Activated T-cell treated with anti-CD3 and anti-CD28 coated beads for 4 hours (primary cell): ENCODE data around the gene MSI2.

ENCODE experiments used
- DNase-seq: peaks from one replicate; pipeline ENCODE4 v3.0.0-alpha.2; 2020

Gene MSI2

DNA sequence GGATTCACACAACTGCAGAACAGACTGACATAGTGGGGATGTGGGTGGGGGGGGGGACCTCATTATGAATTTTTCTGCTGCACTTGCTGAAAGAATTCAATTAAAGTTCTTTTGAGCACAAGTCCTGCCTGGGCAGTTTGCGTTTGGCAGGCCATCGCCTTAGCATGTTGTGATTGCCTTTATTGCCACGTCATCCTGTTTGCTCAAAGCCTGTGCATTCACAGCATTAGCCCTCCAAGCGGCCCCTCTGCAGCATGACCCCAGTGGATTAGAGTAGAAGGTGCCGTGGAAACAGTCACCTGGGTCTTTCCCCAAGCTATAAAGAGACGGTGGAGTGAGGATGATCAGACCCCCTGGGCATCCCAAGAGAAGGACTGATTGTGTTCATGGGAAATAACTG, 17.2 kb downstream of the MSI2 start:
- DNase-seq, result no peak

DNA sequence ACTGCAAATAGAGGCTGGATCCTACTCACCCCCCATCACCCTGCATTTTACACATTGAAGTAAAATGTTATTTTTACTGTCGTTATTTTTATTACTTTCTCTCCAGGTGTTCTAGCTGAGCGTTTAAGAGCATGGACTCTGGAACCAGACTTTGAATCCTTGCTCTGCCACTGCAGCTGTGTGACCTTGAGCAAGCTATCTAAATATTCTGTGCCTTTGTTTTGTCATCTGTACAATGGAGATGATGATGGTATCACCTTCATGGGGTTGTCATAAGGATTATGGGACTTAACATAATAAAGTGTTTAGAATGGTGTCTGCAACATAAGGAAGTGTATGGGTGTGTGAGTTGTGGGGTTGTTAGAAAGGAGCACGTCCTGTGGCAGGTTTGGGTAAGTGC, 17.8 kb downstream of the MSI2 start:
- no peak for DNase-seq

DNA sequence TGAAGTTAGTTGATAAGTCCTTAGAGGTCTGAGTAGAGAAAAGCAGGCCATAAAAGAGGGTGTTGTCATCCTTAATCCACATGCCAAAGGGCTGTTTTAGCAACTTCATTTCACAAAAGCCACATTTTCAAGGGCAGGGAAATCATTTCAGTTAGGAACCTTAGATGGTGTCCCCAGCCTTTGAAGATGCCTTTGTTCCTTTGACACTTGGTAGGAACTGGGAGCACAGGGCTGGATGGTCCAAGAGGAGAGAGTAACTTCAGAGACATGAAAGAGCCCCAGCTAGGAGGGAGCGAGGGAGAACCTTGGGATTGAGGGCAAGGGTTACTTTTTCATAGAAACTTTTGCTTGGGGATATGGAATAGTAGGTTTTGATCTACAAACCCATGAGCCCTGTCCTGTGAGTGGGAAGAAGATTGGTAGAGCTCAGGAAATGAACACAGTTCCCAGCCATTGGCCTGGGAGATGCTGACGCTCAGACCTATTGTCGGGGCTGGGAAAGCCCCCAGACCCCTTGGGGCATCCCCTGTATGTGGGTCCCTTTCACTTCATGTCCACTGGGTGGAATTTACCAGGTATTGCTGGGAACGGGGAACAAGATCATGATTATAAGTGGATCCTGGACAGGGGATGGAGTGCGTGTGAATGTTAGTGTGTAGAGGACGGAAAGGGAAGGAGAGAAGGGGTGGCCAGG, 18.9 kb downstream of the MSI2 start:
- DNase-seq, result no peak

DNA sequence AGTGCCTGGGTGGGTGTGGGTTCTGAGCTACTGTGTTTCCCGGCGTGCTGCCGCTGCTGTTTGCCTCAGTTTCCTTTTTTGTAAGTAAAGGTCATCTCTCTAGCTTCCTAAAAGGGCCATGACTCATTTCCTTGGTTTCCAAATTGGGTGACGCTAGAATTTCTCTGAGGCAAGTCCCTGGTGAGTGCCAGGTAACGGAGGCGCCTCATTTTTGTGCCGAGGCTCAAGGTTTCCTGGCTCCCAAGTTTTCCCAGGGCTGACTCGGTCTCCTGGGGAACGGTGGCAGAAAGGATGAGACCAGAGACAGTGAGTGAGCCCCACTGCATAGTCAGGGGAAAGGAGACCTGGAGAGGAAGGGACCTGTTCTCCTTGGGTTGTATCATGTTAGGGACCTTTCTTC, 20.3 kb downstream of the MSI2 start:
- no peak for DNase-seq

DNA sequence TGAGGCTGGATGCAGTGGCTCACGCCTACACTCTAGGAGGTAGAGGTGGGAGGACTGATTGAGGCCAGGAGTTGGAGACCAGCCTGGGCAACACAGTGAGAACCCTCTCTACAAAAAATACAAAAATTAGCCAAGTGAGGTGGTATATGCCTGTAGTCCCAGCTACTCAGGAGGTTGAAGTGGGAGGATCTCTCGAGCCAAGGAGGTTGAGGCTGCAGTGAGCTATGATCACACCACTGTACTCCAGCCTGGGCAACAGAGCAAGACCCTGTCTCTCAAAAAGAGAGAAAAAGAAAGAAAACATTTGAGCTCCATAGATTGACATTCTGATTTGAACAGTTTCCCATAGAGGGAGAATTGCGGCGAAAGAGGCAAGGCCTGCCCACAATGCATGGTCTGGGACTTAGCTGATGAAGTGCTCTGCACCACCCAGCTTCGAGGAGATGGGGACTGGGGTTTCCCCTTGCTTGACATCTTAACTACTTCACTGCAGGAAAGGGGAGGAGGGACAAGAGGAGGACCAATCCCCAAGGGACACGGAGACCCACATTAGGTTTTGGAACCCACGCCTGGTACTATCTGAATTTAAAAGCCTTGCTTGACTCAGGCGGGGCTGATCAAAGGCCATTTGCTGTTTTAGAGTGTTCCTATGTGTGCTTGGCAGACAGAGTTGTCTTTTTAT, 21.7 kb downstream of the MSI2 start:
- no peak for DNase-seq

DNA sequence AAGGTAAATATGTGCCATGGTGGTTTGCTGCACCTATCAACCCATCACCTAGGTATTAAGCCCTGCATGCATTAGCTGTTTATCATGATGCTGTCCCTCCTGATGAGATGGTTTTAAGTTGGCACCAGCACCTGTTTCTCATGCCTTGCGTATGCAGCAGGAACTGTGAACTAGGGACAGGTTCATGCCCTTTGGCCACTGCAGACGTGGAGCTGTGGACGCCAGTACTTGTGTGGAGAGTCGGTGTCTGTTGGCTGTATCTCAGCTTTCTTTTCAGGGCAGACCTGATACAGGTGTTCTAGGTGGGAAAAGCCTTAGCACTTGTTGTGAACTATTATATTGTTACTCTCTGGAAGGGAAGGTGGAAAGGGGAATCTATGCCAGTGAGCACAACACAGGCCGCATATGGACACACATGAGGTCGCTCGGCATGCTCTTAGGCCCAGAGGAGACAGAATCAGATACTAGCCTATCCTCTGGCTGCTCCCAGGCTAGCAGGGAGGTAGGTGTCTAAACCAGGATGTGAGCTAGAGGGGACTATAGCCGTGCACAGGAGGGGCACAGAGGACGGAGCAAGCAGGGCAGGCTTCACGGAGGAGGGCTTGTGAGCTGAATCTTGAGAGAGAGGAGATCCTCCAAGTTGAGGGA, 22.5 kb downstream of the MSI2 start:
- DNase-seq, result no peak

DNA sequence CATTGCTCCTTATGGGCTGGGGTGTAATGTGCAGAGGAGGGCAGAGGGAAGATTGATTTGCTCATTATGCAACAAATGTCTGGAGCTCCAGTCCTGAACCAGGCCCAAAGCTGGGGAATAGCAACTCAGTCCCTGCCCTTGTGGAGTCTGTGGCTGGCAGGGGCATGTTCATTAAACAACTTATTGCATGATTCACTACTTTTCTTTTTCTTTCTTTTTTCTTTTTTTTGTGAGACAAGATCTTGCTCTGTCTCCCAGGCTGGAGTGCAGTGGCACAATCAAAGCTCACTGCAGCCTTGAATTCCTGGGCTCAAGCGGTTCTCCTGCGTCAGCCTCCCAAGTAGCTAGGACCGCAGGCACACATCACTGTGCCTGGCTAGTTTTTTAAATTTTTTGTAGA, 23.1 kb downstream of the MSI2 start:
- DNase-seq, result no peak

DNA sequence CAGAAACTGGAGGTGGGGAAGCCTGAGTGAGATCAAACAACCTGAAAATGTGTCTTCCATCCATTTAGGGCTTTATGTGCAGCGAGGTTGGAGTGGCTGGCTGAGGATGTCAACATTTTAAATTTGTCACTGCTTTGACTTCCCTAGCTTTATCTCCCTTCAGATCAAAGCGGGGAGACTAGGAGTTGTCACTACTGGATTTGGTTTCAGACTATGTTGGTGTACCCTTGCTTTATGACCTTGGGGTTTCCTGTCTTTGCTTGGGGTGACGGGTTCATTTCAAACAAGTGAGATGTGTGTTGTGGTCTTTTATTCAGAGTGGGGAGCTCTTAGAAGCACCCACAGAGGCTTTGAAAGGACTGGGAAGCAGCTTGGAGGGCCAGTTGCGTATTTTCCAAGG, 25.6 kb downstream of the MSI2 start:
- DNase-seq, result no peak

DNA sequence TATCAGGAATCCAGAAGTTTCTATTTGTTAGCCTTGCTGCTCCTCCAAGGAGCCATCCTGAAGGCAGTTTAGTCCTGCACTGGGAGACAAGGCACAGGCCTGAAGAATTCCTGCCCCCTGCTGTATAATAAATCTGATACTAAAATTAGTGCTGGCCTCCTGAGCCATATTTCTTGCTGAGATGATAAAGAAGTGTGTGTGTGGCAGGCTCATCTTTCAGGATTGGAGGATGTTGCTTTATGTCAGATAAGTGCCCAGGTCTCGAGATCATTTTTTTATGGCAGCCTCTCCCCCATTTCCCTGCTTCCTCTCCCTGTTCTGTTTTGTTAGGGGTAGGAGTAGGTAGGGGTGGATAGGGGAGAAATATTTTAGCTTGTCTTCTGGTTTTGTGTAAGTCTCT, 26.0 kb downstream of the MSI2 start:
- DNase-seq, result no peak

DNA sequence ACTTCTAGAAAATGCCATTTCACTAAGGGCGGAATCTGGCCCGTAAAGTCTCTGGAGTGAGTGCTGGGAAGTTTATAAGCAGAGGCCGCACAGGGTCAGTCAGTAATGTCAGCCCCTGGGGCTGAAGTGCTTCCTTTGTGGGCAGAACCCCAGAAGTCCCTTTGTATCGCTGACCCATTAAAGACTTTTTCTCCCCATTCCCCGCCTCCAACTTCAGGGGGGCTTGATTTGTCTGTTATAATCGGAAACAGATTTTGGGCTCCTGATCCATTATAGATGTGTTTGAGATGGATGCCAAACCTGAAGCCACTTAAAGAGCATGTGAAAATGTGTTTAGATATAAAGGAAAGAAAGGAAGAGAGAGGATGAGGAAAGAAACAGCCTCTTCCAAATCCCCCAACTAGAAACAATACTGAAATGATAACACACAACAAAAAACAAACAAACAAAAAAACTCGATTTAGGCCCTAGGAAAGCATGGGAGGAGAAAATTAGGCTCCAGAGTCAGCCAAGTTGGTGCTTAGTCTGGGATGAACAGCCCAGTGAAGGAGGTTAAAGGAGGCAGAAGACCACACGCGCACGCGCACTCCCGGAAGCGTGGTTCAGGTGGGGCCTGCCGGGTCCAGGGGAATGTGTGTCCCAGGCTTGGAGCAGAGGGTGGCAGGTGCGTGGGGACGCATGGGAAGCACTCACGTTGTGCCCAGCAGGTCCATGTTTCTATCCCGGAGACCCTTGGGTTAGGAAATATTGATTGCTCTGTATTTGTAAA, 27.1 kb downstream of the MSI2 start:
- DNase-seq, result no peak

DNA sequence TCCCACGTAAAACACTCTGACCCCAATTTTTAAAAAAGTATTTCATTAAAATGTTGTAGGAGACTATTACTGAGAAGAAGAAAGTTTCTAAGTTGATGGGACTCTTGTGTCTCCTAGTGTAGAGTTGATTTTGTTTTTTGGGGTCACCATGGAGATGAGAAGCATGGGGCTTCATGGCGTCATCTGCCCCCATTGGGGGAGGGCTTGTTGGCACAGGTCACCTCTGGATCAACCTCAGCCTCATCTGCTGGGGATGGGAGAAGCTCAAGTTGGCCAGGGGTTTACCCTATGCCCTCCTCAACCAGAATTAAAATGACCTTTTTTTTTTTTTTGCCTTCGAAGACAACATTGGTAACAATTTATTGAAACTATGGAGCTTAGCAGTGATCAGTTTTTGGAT, 28.3 kb downstream of the MSI2 start:
- DNase-seq, result no peak

DNA sequence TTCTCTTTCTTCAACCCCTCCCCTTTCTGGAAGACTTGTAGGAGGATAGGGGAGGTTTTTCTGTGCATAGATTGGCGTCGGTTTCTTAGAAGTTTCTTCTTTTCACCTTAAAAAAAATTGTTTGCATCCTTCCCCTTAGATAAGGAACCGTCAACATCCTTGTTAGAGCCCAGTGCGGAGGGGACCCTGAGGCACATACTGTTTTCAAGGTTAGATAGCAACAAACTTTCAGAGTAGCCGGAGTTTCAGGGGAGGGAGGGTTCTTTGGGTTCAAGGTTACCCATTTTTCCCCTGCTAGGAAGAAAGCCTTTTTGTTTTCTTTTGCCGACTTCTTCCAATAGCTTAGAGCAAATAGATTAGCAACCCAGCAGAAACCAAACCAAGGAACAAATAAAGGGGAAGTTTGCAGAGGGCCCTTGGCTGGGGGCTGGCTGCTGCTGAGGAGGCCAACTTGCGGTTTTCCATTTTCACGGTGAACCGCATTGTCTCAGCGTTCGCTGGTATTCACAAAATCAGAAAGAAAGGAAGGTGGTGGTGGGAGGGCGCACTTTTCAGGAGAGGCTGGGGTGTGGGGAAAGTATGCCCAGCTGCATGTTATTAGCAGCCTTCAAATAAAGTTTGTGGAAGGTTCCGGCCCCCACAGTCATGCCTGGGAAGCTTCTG, 28.8 kb downstream of the MSI2 start:
- peak; percentile 2 for DNase-seq

DNA sequence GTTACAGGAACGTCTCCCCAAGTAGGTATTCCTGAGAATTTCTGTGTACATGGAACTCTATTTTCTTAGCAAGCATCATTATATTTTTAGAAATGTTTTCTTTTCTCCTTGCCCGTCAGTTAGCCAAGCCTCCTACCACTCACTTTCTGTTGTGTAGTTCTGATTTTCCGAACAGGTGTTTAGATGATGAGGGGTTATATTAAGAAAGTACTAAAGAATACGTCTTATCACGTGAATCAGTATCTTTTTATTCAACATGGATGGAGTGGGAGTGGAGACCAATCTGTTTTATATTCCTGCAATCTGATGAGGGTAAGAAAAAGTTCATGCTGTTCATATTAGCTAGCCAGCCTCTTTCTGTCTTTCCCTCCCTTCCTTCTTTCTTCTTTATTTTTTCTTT, 29.4 kb downstream of the MSI2 start:
- DNase-seq, result no peak

DNA sequence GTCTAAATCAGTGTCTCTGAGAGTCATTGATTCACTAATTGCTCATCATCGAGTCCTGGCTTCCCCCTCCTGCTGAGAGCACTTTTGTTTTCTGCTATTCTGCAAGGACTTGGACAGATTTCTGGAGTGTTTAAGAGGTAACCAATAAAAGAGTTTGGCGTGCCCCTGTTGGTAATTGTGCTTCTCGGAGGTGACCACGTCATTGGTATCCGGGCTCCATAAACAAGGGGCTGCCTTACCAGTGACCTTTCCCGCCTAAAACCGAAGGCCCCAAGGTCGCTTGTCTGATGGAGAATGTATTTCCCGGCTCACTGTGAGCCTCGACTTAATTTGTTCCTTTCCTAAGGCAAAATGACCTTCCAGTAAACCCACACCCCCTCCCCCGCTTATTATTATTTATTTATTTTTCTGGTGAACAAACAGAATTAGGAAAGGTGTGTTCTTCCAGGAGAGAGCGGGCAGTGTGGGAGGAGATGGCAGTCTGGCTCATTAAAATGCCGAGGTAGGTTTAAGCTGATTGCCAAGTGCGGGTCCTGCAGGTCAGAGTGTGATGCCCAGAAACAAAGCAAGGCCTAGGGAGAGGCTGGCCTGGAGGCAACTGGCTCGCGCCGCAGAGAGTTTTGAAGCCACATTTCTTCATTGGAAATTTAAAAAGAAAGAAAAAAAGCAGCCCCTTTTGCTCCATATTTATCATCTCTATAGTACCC, 30.2 kb downstream of the MSI2 start:
- DNase-seq, result no peak

DNA sequence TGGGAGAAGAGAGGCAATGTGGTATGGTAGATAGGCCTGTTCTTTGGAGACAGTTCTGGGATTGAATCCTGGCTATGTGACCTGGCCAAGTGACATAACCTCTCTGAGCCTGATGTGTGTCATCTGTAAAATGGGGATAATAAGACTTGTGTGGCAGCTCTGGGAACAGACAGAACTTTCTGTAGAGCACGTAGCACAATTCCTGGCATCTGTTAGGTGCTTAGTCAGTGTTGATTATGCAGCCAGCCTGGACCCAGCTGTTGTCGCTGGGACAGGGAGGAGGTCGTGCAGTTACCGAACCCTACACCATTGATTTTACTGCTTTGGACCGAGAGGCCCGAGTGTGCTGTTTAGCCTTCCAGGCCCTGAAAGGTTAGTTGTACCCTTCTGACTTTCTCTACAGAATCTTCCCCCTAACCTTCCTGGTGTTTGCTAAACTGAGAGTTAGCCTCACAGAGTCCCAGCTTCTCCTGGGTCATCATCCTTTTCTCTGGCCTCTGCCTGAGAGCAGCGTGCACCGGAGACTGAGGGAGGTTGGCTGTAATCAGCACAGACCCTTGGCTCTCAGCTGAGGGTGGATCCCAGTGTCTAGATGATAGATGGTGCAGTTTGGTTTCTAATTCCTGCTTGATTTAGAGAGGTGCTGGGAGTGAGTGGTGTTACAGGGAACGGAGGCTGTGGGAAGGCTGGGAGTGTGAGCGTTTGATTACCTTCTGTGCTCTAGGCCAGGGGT, 31.9 kb downstream of the MSI2 start:
- no peak for DNase-seq

DNA sequence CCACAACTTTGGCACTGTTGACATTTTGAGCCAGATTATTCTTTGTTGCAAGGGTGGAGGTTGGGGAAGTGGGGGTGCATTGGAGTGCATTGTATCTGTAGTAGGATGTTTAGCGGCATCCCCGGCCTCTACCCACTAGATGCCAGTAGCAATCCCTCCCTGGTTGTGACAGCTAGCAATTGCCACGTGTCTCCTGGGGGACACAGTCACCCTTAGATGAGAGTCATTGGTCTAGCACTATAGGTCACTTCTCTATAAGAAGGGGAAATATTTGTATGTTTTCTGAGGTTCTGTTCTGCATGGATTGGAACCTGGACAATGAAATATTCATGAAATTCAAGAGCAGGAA, 32.4 kb downstream of the MSI2 start:
- DNase-seq, result no peak

DNA sequence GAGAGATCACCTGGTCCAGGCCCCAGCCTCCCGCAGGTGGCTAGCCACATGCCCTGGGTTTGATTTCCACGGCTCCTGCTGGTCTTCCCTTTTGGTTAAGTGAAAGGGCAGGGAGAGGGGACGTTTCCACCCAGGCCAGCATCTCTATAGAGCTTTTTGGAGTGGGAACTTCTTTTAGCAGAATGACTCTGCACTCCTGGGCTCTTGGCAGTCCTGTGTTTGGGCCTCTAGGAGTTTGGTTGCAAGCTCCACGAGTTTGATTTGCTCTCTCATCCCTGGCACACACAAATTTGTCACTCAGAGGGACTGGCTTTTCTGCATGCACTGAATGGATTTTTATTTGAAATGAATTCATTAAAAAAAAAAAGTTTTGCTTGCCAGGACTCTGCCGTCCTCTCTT, 32.8 kb downstream of the MSI2 start:
- no peak for DNase-seq

DNA sequence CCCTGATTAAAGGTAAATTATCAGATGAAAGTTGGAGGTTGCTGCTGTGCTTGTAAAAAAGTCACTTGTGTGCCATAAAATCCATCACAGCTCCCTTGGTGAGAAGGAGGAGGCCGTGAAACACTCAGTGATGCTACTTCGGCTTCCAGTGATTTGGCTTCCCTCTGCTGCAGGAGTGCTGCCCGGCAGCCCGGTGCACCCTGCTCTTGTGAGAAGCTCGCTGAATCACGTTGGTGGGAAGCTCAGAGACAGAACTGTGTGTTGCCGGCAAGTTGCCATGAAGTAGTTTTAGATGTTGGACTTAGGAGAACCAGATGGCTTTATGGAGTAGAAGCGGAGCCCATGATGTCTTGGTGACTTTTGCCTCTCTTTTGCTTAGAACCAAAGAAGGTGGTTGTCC, 33.3 kb downstream of the MSI2 start:
- no peak for DNase-seq

DNA sequence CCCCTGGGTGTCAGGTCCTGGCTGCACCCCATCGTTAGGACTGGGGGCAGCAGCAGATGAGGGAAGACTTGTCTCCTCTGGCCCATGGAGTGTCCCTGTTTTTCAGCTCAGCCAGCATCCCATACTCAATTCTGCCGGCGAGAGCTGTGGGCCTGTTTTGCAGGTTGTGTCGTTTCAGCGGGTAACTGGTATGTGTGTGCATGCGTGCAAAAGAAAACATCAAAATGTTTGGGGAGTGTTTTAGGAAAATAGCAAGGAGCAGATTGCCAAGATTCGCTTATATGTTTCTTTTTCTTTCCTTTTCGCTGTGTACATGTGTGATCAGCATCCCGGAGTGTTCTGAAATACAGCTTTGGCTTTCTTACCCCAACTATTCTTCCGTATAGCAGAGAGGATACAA, 34.7 kb downstream of the MSI2 start:
- DNase-seq, result no peak

DNA sequence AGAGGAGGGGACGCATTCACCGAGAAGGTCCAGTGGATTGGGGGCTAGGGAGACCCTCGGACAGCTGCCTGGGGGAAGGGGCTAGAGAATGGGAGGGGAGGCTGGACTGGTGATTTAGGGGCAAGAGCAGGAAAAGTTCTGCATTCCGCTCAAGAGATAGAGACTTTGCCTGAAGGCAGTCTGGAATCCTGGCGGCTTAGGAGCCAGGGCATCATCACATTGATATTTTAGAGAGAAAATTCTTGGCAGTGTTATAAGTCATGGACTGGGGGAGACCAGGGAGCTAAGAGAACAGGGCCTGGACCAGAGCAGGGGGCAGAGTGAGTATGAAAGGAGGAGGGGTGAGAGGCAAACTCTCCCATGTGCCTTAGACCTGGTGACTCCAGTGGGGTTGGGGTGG, 35.8 kb downstream of the MSI2 start:
- no peak for DNase-seq

DNA sequence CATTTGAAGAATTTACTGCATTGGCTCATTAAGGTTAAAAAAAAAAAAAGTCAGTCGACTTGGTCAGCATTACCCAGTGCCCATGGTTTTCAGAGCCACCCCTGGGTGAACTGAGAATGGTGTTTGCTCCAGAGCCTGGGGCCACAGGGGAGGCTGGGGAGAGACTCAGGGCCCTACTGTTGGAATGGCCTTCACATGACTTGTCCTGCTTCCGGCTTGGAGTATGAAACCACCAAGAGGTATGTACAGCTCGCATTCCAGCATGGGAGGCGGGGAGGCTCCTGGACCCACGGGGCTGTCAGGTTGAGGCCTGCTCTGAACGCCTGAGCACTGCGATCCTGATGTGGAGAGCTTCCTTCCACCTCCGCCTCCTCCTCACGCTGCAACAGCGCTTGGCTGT, 36.8 kb downstream of the MSI2 start:
- no peak for DNase-seq

DNA sequence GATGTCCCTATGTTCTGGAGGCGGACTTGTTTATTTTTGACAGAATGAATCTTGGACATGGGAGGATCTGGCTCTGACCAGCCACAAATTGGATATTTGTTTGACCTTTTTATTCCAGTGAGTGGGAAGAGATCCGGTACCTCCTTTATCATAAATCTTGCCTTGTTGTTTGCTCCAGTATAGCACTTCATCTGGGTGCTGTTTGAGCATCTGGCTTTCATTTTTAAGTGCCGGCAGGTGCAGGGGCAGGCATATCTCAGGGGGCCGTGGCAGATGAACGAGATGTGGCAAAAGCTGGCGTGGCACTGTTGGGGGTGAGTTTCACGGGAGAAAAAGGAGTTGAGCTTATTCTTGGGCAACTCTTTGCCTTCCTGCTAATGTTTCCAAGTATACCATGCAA, 37.8 kb downstream of the MSI2 start:
- no peak for DNase-seq
